ENCODE results near the gene PYDC1. TPM values are rescaled to one million over a fixed set of nuclear protein-coding genes. Genes with fewer than 3 reads are reported as not detected.

The PYDC1 gene
- total RNA-seq, 4 donors from 2014 or later: 4.2 to 17.7 (median 13.8) TPM; not detected in 1

DNA sequence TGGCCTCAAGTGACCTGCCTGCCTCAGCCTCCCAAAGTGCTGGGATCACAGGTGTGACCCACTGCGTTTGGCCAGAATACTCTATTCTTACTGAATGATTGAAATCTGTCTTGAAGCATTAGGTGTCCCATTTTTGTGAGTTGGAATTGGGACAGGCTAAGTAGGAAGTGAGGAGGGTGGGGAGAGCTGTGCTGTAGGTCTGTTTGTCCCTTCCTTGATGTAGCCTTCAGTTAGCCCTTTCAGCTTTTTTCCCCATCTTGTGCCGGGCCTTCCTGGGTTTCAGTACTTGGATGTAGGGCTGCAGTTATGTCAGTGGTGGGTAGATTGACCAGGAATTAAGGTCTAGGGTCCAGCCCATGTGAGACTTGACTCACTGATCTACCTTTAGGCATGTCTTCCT is 23.1 kb downstream of the PYDC1 start:
- 91% methylated on average over 2 of the region's 2 CpGs for WGBS
- H3K27ac ChIP-seq: no peak overlapping the region
- H3K4me3 ChIP-seq: no peak overlapping the region
- H3K4me1 ChIP-seq: peaks cover 11% of the 10 kb centered on the region
- peaks cover 81% of the 10 kb centered on the region for H3K36me3 ChIP-seq
- no peaks in the 10 kb centered on the region for H3K27me3 ChIP-seq
- H3K9me3 ChIP-seq: no peaks in the 10 kb centered on the region
- TF ChIP-seq, protein P1, sequence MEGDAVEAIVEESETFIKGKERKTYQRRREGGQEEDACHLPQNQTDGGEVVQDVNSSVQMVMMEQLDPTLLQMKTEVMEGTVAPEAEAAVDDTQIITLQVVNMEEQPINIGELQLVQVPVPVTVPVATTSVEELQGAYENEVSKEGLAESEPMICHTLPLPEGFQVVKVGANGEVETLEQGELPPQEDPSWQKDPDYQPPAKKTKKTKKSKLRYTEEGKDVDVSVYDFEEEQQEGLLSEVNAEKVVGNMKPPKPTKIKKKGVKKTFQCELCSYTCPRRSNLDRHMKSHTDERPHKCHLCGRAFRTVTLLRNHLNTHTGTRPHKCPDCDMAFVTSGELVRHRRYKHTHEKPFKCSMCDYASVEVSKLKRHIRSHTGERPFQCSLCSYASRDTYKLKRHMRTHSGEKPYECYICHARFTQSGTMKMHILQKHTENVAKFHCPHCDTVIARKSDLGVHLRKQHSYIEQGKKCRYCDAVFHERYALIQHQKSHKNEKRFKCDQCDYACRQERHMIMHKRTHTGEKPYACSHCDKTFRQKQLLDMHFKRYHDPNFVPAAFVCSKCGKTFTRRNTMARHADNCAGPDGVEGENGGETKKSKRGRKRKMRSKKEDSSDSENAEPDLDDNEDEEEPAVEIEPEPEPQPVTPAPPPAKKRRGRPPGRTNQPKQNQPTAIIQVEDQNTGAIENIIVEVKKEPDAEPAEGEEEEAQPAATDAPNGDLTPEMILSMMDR (IDR thresholded peaks at IDR 0.05): no peak
- TF ChIP-seq POLR2AphosphoS5 (IDR thresholded peaks at IDR 0.05): no peak
- no peak for TF ChIP-seq POLR2A (IDR thresholded peaks at IDR 0.05)
- no peak for TF ChIP-seq EP300 (IDR thresholded peaks at IDR 0.05)
- DNase-seq (ENCODE audit: low spot score in 2 of 2): no peak

DNA sequence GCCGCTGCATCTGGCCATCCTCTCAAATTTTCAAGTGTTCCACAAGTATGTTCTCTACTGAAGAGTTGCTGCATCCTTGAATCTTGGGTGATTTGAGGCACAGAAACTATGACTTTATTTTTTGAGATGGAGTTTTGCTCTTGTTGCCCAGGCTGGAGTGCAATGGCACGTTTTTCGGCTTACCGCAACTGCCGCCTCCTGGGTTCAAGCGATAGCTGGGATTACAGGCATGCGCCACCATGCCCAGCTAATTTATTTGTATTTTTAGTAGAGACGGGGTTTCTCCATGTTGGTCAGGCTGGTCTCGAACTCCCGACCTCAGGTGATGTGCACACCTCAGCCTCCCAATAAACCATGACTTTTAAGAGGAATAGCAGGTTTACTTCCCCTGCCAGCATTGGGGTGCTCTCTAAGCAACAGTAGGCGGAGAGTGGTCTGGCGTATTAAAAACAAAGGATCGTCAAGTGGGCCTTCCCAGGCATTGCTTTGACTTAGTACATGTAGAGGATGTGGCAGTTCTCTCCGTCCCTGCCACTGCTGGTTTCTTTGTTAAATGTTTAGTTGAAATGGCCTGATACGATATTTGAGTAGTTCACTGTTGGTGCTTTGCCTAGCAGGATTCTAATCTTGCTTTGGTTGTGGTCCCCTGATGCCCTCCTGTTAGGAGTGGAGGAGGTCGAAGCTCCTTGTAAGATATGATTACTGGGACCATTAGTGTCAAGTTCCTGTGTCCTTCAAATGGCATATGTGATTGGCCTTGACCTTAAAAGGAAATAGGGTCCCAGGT is 23.9 kb downstream of the PYDC1 start:
- peaks cover 5% of the 10 kb centered on the region for H3K4me1 ChIP-seq
- TF ChIP-seq, protein P1 (IDR thresholded peaks at IDR 0.05): no peak
- H3K4me3 ChIP-seq: no peak overlapping the region
- H3K27me3 ChIP-seq: no peaks in the 10 kb centered on the region
- H3K9me3 ChIP-seq: no peaks in the 10 kb centered on the region
- WGBS: 92% methylated on average over 16 of the region's 16 CpGs
- no peak for DNase-seq (ENCODE audit: low spot score in 2 of 2)
- H3K27ac ChIP-seq: no peak overlapping the region
- H3K36me3 ChIP-seq: peaks cover 89% of the 10 kb centered on the region

DNA sequence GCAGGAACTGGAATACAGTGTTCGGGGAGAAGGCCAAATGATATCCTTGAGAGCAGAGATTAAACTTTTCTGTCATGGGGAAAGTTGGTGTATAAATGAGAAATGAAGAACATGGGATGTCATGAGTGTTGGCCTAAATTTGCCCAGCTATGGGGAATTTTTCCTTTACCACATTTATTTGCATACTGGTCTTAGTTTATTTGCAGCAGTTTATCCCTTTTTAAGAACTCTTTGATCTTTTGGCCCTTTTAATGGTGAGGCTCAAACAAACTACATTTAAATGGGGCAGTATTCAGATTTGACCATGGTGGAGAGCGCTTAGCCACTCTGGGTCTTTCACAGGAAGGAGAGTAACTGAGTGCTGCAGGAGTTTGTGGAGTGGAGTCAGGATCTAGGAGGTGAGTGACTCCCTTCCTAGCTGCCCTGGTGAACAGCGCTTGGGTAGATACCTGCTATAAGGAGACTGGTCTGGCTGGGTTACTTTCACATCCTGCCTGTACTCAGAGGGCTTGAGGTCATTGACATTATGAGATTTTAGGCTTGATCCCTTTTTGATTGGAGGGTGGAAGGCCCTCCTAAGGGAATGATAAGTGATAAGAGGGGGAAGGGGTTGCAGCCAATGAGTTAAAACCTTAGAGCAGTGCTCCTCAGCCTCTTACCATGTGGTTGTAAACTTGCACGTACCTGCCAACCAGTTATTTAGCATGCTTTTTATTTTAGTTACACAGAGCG is 25.1 kb downstream of the PYDC1 start:
- DNase-seq (ENCODE audit: low spot score in 2 of 2): no peak
- Histone ChIP-seq H3K36me3 (peaks cover 99% of the 10 kb centered on the region), H3K27me3 (no peaks in the 10 kb centered on the region), H3K4me1 (no peaks in the 10 kb centered on the region), H3K9me3 (no peaks in the 10 kb centered on the region), H3K4me3 (no peak overlapping the region), H3K27ac (no peak overlapping the region)
- 85% methylated on average over 5 of the region's 5 CpGs for WGBS
- TF ChIP-seq POLR2A (IDR thresholded peaks at IDR 0.05) (no peak), POLR2AphosphoS5 (IDR thresholded peaks at IDR 0.05) (no peak), EP300 (IDR thresholded peaks at IDR 0.05) (no peak)
- TF ChIP-seq, protein P1 (IDR thresholded peaks at IDR 0.05): no peak

DNA sequence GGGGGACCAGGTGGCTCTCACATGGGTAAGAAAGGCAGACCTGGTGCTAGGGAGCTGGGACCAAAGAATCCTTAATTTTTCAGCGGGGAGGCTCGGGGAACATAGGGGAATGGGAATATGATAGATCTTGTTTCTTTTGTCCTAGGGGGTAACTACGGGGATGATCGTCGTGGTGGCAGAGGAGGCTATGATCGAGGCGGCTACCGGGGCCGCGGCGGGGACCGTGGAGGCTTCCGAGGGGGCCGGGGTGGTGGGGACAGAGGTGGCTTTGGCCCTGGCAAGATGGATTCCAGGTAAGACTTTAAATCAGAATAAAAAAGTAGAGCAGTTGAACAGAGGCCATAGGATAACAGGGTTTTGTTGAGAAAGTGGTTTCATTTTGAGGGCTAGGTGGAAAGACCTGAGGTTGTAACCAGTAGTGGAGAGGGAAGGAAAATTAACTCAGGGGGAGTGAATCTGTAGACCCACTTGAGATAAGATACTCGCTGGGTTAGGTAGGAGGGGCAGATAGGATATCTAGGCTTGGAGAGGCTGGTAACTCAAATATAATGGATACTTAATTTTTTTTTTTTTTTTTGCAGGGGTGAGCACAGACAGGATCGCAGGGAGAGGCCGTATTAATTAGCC is 26.0 kb downstream of the PYDC1 start:
- H3K4me1 ChIP-seq: no peaks in the 10 kb centered on the region
- TF ChIP-seq, protein P1 (IDR thresholded peaks at IDR 0.05): no peak
- no peak for TF ChIP-seq EP300 (IDR thresholded peaks at IDR 0.05)
- 94% methylated on average over 17 of the region's 17 CpGs for WGBS
- H3K9me3 ChIP-seq: no peaks in the 10 kb centered on the region
- no peak overlapping the region for H3K27ac ChIP-seq
- DNase-seq (ENCODE audit: low spot score in 2 of 2): no peak
- H3K27me3 ChIP-seq: no peaks in the 10 kb centered on the region
- H3K36me3 ChIP-seq: peaks cover 100% of the 10 kb centered on the region
- H3K4me3 ChIP-seq: no peak overlapping the region

DNA sequence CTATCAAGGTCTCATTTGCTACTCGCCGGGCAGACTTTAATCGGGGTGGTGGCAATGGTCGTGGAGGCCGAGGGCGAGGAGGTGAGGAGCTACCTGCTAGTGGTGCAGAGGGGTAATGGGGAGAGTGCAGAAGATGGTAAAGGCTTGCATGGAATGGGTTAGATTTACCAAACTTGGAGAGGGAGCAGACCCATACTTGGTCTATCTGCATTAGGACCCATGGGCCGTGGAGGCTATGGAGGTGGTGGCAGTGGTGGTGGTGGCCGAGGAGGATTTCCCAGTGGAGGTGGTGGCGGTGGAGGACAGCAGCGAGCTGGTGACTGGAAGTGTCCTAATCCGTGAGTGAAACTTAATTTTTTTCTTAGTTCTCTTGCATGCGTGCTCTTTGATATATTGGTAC is 26.9 kb downstream of the PYDC1 start:
- Histone ChIP-seq H3K9me3 (no peaks in the 10 kb centered on the region), H3K4me1 (peaks cover 6% of the 10 kb centered on the region), H3K36me3 (peaks cover 100% of the 10 kb centered on the region), H3K27ac (no peak overlapping the region), H3K27me3 (no peaks in the 10 kb centered on the region), H3K4me3 (no peak overlapping the region)
- TF ChIP-seq POLR2AphosphoS5 (IDR thresholded peaks at IDR 0.05) (no peak), EP300 (IDR thresholded peaks at IDR 0.05) (no peak), POLR2A (IDR thresholded peaks at IDR 0.05) (no peak)
- TF ChIP-seq, protein P1 (IDR thresholded peaks at IDR 0.05): no peak
- WGBS: 93% methylated on average over 12 of the region's 12 CpGs
- DNase-seq (ENCODE audit: low spot score in 2 of 2): no peak

All from suprapubic skin (tissue), 4 donors.